GM15510 (cell line): ENCODE measurements around the gene ITLN1.

Experiments
- POLR2A ChIP-seq: IDR thresholded peaks from 3 replicates; pipeline ENCODE4 v1.6.1; 2011; ENCODE audit warnings: borderline replicate concordance; ENCODE audit not compliant: insufficient read length; ENCODE audit errors: extremely low read depth

The ITLN1 gene

DNA sequence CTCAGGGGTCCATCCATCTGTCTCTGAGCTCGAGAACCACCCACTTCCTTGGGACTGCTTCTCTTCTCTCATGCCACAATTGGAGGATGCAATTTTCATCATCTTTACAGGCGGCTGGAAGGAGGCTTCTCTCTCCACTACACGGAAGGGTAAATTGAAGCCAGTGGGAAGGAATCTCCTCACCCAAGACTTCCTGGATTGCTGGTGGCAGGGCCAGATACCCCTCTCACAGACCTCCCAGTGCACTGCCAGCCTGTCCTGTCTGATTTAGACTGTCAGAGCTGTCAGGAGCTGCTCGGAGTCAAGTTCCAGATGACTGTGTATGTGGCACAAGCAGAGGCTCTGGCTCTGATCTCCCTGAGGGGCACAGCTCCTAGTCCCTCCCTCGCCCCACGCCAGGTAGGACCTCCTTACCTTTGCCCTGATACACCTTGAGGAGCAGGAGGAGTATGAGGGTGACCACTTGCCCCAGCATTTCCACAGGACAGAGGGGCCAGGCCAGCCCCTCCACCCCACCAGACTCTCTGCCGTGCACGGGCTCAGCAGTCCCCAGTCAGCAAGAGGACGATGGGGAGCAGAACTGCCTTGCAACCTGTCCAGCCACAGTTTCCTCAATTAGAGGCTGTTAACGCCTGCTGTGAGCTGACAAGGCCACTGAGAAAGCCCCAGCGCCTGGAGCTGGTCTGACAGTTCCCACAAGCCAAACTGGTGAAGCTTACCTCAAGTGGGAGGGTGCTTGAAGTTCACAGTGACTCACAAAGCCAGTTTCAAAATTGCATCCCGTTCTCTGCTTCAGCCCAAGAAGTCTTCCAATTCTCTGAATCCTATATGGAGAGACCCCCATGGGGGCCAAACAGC, 22.5 kb downstream of the ITLN1 start, which contains the start of gene CD244:
CD244 (minus strand) TSS at position 685 of the 858 bp plus-strand sequence; CDS start at position 475, 210 bp downstream.
- no peak for TF ChIP-seq POLR2A

DNA sequence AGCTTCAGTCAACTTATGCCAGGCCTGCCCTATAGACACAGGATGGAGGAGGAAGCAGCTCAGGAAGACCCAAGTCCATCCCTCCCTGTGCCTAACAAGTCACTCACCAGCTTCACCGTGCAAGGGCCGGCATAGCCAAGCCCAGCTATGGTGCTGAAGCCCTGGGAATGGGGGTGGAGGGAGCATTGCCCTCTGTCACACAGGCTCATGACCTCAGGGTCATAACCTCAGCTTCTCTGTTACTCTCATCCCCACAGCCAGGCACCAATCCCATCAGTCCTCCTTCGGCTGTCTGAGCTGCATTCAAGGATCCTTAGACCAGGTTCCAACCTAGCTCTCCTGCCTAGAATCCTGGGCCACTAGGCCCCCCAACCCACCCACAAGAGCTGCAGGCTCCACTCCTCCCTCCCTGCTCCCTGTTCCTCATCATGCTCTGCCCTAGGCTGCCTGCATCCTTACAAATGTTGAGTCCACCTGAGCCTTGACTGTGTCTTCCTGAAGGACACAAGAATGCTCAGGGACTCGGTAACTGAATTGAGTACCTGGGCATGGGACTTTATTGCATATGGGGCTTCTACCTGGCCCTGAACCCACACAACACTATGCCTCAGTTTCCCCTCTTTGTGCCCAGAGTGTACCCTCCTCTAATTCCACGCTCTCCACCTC, 24.0 kb downstream of the ITLN1 start:
- TF ChIP-seq POLR2A, result no peak

DNA sequence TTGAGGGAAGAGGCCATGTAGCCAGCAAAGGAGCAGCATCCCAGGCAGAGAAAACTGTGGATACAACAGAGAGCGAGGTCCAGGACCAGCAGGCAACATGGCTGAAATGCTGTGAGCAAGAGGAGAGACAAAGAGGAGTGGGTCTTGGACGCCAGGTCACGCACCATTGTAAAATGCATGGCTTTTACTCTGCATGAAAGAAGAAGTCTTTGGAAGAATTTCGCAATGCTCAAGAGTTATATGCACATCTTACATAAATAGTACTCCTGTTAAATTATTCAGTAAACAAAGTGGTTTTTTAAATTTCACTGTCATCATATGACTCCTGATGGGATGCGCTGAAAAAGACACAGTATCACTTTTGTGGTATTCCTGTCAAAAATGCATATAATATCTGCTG, 25.8 kb downstream of the ITLN1 start:
- no peak for TF ChIP-seq POLR2A

DNA sequence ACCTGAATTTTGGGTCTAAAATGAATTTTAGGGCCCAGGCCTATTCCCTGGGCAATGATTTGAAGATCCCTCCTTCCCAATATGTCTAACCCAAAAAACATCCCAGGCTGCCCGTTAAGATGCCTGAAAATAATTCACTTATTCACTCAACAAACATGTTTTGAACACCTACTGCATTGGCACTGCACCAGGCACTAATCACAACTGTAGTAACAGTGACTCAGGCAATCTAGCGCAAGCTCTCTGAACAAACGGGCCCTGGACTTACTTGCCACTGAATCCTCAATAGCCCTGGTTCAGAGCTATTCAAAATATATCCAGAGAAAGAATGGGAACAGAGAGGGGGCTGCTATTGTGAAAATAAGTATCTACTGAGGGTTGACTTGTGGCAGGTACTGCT, 26.5 kb downstream of the ITLN1 start:
- TF ChIP-seq POLR2A, result no peak

DNA sequence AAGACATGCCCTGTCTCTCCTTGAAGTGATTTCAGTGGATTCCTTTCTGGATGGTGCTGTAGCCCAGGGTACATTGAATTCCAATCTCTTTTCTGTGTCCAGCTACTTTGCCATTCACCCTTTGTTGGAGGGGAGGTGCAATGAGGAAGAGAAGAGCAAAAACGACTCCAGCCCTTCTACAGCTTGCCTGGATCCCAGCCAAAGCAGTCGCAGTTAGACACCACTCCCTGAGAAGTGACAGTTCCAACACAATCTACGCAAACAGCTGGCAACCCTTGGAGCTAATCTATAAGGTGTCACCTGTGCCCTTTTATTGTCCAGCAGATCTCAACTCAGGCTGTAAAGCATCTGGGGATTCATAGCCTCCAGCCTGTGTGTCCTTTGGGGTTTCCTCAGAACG, 26.9 kb downstream of the ITLN1 start:
- TF ChIP-seq POLR2A, result no peak

DNA sequence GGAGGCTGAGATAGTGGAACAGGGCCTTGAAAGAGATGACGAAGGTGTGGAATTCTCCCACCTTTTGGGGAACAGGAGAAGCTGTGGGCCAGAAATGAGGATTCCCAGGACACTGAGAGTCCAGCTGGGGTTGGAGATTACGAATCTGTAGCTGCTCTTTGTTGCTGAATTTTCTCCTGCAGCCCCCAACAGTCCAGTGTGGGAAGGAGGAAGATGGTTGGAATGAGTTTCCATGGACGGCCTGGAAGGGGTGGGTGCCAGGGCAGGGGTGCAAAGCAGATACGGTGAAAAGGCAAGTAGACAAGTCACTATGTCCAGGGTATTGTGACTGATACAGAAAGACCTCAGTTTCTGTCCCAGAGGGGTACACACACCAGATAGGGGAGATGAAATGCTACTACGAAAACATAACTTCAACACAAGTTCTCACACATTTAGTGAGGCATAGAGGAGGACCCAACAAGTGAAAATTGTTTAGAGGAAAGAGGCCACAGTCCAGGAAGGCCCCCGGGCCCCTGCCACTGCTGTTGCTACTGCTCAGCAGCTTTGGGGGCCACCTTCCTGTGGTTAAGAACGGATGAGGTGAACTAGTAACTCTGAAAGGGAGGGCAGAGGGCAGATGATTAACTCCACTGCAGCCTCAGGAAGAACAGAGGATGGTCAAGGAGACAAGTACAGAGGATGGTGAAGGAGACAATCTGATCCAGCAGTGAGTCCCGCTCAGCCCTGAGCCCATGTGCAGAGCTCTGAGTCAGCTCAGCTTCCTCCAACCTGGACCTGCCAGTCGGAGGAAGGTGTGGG, 29.6 kb downstream of the ITLN1 start:
- no peak for TF ChIP-seq POLR2A

DNA sequence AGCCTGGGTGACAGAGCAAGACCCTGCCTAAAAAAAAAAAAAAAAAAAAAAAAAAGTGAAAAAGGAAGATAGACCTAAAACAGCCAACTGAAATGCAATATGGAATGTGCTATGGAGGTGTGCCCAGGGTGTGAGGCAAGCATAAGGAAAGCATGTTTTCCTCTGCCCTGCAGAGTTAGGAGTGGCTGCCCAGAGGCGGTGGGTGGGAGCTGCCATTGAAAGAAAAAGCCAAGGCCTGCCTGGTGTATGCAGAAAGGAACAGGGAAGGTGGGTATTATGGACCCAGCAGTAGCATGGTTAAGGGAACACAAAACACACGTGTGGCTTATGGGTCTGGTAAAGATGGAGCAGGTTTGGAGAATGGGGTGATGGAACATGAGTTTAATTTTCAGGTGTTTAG, 31.2 kb downstream of the ITLN1 start:
- TF ChIP-seq POLR2A, result no peak

DNA sequence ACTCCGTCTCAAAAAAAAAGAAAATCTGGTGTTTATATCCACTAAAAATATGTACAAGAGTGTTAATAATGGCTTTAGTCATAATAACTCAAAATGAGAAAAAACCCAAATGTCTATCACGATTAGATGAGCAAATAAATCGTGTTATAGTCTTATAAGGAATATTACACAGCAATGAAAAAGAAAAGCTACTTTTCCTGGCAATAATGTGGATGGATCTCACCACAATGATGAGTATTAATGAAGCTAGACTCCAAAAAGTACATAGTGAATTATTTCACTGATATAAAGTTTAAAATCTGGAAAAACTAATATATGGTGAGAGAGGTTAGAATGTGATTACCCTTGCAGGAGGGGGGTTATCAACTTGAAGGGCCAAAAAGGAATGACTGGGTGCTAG, 32.0 kb downstream of the ITLN1 start:
- TF ChIP-seq POLR2A, result no peak

DNA sequence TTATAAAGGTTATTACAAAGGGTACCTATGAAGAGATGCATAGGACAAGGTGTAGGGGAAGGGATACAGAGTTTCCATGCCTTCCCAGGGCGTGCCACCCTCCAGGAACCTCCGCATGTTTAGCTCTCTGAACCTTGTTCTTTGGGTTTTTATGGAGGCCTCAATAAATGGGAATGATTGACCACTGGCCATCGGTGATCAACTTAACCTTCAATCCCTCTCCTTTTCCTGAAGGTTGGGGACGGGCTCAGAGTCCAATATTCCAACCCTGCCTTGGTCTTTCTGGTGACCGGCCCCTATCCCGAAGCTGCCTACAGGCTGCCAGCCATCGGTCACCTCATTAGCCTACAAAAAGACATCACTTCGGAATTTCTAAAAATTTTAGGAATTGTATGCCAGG, 34.0 kb downstream of the ITLN1 start:
- TF ChIP-seq POLR2A, result no peak

DNA sequence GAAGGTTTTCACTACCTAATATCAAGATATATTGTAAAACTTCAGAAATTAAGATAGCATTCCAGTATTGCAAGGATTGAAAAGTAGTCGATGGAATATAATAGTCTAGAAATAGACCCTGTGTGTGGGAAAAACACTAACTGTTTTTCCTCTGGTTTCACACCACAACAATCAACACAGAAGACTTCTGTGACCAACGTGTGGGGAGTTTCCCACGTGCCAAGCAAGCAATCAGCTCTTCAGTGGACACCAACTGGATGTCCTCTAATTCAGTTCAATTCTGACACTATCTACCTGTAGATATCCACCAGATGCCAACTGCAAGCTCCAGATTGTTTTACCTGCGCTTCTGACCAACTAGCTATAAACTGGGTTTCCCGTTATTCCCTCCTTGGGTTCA, 34.4 kb downstream of the ITLN1 start:
- no peak for TF ChIP-seq POLR2A

DNA sequence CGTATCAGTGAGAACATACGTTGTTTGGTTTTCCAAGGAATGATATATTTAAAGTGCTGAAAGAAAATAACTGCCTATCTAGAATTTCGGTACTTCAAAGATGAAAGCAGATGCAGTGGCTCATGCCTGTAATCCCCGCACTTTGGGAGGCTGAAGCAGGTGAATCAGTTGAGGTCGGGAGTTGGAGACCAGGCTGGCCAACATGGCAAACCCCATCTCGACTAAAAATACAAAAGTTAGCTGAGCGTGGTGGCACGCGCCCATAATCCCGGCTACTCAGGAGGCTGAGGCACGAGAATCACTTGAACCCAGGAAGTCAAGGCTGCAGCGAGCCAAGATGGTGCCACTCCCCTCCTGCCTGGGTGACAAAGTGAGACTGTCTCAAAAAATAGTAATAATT, 38.7 kb downstream of the ITLN1 start:
- TF ChIP-seq POLR2A, result no peak

DNA sequence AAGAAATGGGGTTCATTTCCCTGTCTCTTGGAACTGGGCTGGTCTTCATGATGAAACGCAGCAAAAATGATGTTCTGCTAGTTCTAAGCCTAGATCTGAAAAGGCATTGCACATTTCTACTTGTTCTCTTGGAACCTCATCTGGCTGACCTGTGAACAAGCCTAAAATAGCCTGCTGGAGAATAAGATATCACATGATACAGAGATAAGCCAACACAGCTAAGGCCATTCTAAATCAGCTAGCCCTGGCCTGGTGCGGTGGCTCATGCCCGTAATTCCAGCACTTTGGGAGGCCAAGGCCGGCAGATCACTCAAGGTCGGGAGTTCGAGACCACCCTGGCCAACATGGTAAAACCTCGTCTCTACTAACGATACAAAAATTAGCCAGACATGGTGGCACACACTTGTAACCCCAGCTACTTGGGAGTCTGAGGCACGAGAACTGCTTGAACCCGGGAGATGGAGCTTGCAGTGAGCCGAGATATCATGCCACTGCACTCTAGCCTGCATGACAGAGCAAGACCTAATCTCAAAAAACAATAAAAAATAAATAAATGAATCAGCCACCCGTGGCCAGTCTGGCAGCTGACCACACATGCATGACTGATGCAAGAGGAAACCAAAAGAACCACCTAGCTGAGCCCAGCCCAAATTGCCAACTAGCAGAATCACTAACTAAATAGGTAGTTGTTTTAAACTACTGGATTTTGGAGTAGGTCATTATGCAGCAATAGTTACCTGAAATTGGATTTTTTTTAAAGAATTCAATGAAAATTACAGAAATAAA, 40.3 kb downstream of the ITLN1 start:
- no peak for TF ChIP-seq POLR2A

DNA sequence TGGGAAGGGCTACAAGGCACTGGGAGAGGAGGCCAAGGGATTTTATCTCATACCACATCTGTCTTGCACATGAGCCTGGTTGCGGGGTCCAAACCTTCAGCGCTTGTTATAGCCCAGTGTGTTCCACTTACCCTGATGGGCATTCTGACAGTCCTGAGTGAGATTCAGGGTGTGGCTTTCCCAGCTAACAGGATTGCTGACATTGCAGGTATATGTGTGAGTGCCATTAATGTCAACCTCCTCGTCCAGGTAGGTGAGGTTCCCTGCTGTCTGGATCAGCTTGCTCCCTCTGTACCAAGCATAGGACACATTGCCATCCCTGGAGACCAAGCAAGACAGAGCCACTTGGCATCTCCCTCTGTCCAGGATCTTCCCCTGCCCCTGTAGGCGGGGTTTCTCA, 43.9 kb downstream of the ITLN1 start:
- TF ChIP-seq POLR2A, result no peak

DNA sequence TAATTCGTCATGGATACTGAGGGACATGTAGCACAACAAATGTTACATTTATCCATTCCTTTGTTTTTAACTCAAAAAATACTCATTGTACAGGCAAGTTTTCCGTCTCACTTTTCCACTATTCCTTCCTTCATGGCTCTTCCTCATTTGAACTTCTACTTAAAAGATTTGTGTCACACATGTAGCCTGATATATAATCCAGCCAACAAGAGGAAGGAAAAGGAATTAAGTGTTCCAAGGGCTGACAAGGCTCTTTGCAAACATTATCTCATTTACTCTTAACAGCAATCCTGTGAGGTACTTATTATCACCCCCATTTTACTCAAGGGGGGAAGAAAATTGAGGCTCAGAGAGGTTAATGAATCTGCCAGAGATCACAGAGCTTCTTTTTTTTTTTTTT, 45.2 kb downstream of the ITLN1 start:
- no peak for TF ChIP-seq POLR2A
